Keratinocyte (primary cell): ENCODE measurements around the gene MESD.

ENCODE experiments used
- EZH2 ChIP-seq: IDR thresholded peaks from one replicate; pipeline ENCODE4 v1.6.1; 2012; ENCODE audit warnings: inconsistent platforms, mild to moderate bottlenecking, low read length, moderate library complexity
- TF ChIP-seq, protein P1 (sequence below), 3 experiments: IDR thresholded peaks in 1 of 3; conservative IDR thresholded peaks in 1 of 3; optimal IDR thresholded peaks in 1 of 3; 2 replicates in 2 of 3; 3 replicates in 1 of 3; pipeline versions ENCODE3 to v1.5.1; 2011; ENCODE audit warnings: low read length in 3 of 3, mild to moderate bottlenecking in 3 of 3, moderate library complexity in 2 of 3, control low read depth in 1 of 3, inconsistent platforms in 1 of 3; ENCODE audit not compliant: insufficient read depth in 2 of 3; ENCODE audit errors: extremely low read depth in 1 of 3

DNA sequence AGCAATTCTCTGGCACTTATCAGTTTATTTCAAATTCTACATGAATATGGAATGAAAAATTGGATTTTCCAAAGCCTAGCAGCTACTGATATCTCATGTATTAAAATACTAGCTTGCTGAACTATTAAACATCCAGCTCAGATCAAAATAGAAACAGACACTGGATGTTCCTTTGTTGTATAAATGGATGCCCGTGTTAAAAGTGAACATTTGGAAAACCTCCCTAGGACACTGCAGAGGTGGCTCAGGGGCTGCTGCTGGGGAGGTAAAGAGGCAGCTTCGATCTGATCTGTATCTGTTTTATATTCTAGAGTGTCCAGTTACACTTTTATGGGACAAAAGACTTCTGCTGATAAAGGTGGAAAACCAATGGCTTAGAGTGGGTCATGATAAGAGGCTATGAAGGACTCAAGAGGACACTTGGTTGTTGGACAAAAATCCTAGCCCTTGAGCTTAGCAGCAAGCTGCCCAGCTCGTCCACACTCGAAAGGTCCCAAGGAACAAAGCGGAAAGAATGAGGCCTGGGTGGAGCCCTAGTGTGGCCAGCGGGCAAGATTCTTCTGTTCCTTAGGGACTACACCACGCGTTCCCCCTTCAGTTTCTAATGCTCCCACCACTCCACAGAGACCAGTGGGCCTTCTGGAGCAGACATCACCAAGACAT is 9.9 kb downstream of the MESD start:
- TF ChIP-seq, protein P1, sequence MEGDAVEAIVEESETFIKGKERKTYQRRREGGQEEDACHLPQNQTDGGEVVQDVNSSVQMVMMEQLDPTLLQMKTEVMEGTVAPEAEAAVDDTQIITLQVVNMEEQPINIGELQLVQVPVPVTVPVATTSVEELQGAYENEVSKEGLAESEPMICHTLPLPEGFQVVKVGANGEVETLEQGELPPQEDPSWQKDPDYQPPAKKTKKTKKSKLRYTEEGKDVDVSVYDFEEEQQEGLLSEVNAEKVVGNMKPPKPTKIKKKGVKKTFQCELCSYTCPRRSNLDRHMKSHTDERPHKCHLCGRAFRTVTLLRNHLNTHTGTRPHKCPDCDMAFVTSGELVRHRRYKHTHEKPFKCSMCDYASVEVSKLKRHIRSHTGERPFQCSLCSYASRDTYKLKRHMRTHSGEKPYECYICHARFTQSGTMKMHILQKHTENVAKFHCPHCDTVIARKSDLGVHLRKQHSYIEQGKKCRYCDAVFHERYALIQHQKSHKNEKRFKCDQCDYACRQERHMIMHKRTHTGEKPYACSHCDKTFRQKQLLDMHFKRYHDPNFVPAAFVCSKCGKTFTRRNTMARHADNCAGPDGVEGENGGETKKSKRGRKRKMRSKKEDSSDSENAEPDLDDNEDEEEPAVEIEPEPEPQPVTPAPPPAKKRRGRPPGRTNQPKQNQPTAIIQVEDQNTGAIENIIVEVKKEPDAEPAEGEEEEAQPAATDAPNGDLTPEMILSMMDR (optimal IDR thresholded peaks at IDR 0.05 in 1 of 3, IDR thresholded peaks at IDR 0.05 in 1 of 3, conservative IDR thresholded peaks at IDR 0.05 in 1 of 3; ENCODE audit: extremely low read depth in 1 of 3, insufficient read depth in 2 of 3, low read length in 3 of 3), result no peak
- TF ChIP-seq EZH2, result no peak
